Measurements from ENCODE around the gene GUF1. TPM values are rescaled to one million over a fixed set of nuclear protein-coding genes. Genes with fewer than 3 reads are reported as not detected.
A peak's percentile ranks its signal among the peaks of the same experiment; 100 is the strongest.

Gene GUF1
- total and polyA plus RNA-seq, 2 of the 13 experiments (the other 11 are each of a cell fraction or from before 2014, with no cell fraction given), result 10.3 to 24.6 TPM

DNA sequence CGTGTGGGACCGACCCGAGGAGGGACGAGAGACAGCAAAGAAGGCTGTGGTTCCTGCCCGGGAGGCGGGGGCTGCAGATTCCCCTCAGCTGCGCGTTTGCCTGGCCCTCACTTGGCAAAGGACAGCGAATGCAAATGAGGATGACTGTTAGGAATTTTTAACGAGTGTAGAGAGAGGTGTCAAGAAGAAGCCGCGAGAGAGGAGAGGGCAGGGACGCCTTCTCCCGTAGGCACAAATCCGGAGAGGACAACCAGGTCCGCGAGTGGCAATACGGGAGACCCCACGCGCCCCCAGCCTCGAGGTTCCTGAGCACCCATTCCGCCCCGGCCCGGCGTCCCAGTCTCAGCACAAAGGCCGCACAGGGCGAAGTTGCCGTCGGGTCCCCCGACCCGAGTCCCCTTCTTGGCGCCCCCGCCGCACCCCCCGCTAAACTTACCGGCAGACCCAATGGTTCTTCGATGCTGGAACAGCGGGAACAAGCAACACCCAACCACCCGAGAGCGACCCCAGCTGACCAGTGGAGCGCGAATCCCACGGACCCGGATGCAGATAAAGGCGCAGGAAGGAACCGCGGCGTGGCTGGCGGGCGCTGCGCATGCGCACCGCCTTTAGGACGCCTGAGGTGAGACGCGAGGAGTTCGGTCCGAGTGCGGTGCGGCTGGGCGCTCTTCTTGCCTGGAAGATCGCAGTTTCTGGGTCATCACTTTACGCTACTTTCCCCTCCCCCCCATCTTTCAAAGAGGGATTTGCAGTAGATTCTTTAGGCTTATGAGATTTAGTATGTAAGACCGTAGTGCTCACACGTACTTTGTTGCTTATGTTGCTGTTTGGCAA lies 48.0 kb downstream of the GUF1 start, which contains the start of gene GNPDA2 (continued):
- 0 out of 2 replicates have a peak, but pooled peaks have one; percentile 23 for TF ChIP-seq MTF2 (CRISPR knock-in tag; IDR thresholded peaks at IDR 0.05; ENCODE audit: borderline replicate concordance)
- no peak for TF ChIP-seq NCOA2 (CRISPR knock-in tag; IDR thresholded peaks at IDR 0.05)
- TF ChIP-seq ERF (CRISPR knock-in tag; IDR thresholded peaks at IDR 0.05), result 0 out of 2 replicates have a peak, but pooled peaks have one; percentile 72
- TF ChIP-seq ZNF101 (CRISPR knock-in tag; IDR thresholded peaks at IDR 0.05; ENCODE audit: borderline replicate concordance, low read depth), result no peak
- no peak for TF ChIP-seq PTBP1 (IDR thresholded peaks at IDR 0.05; ENCODE audit: low read depth, low read length, poor library complexity, severe bottlenecking)
- TF ChIP-seq, protein P1, sequence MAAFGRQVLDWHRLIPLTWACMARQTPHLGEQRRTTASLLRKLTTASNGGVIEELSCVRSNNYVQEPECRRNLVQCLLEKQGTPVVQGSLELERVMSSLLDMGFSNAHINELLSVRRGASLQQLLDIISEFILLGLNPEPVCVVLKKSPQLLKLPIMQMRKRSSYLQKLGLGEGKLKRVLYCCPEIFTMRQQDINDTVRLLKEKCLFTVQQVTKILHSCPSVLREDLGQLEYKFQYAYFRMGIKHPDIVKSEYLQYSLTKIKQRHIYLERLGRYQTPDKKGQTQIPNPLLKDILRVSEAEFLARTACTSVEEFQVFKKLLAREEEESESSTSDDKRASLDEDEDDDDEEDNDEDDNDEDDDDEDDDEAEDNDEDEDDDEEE (CRISPR knock-in tag; IDR thresholded peaks at IDR 0.05), result 0 out of 2 replicates have a peak, but pooled peaks have one; percentile 68
- TF ChIP-seq BCL6 (CRISPR knock-in tag; IDR thresholded peaks at IDR 0.05), result no peak
- TF ChIP-seq ZNF136 (CRISPR knock-in tag; IDR thresholded peaks at IDR 0.05; ENCODE audit: low read depth), result peak; percentile 63; the same call in 1 of the 2 replicates
- TF ChIP-seq HIVEP1 (CRISPR knock-in tag; IDR thresholded peaks at IDR 0.05), result peak; percentile 59; the same call in 1 of the 2 replicates
- peak; percentile 68; the same call in 1 of the 2 replicates for TF ChIP-seq SNAI1 (CRISPR knock-in tag; IDR thresholded peaks at IDR 0.05; ENCODE audit: borderline replicate concordance)
- TF ChIP-seq ZNF543 (CRISPR knock-in tag; IDR thresholded peaks at IDR 0.05), result peak; percentile 87; the same call in 1 of the 2 replicates
- TF ChIP-seq ZMYM3 (CRISPR knock-in tag; IDR thresholded peaks at IDR 0.05), result peak; percentile 26; the same call in 1 of the 2 replicates
- TF ChIP-seq, protein P2, sequence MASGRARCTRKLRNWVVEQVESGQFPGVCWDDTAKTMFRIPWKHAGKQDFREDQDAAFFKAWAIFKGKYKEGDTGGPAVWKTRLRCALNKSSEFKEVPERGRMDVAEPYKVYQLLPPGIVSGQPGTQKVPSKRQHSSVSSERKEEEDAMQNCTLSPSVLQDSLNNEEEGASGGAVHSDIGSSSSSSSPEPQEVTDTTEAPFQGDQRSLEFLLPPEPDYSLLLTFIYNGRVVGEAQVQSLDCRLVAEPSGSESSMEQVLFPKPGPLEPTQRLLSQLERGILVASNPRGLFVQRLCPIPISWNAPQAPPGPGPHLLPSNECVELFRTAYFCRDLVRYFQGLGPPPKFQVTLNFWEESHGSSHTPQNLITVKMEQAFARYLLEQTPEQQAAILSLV (CRISPR knock-in tag; IDR thresholded peaks at IDR 0.05; ENCODE audit: borderline replicate concordance), result no peak; the same call in 1 of the 2 replicates
- peak; percentile 78 for TF ChIP-seq SPEN (CRISPR knock-in tag; IDR thresholded peaks at IDR 0.05; ENCODE audit: low read depth)
- TF ChIP-seq, protein P3, sequence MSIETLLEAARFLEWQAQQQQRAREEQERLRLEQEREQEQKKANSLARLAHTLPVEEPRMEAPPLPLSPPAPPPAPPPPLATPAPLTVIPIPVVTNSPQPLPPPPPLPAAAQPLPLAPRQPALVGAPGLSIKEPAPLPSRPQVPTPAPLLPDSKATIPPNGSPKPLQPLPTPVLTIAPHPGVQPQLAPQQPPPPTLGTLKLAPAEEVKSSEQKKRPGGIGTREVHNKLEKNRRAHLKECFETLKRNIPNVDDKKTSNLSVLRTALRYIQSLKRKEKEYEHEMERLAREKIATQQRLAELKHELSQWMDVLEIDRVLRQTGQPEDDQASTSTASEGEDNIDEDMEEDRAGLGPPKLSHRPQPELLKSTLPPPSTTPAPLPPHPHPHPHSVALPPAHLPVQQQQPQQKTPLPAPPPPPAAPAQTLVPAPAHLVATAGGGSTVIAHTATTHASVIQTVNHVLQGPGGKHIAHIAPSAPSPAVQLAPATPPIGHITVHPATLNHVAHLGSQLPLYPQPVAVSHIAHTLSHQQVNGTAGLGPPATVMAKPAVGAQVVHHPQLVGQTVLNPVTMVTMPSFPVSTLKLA (IDR thresholded peaks at IDR 0.05), result no peak
- TF ChIP-seq PAF1 (CRISPR knock-in tag; IDR thresholded peaks at IDR 0.05), result no peak
- TF ChIP-seq HHEX (CRISPR knock-in tag; IDR thresholded peaks at IDR 0.05), result no peak
- no peak for TF ChIP-seq SETDB1 (CRISPR knock-in tag; IDR thresholded peaks at IDR 0.05; ENCODE audit: borderline replicate concordance)
- TF ChIP-seq, protein P4, sequence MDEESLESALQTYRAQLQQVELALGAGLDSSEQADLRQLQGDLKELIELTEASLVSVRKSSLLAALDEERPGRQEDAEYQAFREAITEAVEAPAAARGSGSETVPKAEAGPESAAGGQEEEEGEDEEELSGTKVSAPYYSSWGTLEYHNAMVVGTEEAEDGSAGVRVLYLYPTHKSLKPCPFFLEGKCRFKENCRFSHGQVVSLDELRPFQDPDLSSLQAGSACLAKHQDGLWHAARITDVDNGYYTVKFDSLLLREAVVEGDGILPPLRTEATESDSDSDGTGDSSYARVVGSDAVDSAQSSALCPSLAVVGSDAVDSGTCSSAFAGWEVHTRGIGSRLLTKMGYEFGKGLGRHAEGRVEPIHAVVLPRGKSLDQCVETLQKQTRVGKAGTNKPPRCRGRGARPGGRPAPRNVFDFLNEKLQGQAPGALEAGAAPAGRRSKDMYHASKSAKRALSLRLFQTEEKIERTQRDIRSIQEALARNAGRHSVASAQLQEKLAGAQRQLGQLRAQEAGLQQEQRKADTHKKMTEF (CRISPR knock-in tag; IDR thresholded peaks at IDR 0.05), result peak; percentile 80; the same call in 1 of the 2 replicates
- TF ChIP-seq SP140L (CRISPR knock-in tag; IDR thresholded peaks at IDR 0.05; ENCODE audit: borderline replicate concordance), result peak; percentile 32; the same call in 1 of the 2 replicates
- TF ChIP-seq, protein P5, sequence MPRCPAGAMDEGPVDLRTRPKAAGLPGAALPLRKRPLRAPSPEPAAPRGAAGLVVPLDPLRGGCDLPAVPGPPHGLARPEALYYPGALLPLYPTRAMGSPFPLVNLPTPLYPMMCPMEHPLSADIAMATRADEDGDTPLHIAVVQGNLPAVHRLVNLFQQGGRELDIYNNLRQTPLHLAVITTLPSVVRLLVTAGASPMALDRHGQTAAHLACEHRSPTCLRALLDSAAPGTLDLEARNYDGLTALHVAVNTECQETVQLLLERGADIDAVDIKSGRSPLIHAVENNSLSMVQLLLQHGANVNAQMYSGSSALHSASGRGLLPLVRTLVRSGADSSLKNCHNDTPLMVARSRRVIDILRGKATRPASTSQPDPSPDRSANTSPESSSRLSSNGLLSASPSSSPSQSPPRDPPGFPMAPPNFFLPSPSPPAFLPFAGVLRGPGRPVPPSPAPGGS (CRISPR knock-in tag; IDR thresholded peaks at IDR 0.05), result peak; percentile 65; the same call in 1 of the 2 replicates
- no peak; the same call in 1 of the 2 replicates for TF ChIP-seq ZBTB20 (CRISPR knock-in tag; IDR thresholded peaks at IDR 0.05; ENCODE audit: borderline replicate concordance, low read depth)
- TF ChIP-seq EED (CRISPR knock-in tag; IDR thresholded peaks at IDR 0.05), result no peak

Measured in HepG2 (cell line).